ENCODE measurements around the gene OR6J1. TPM values are rescaled to one million over a fixed set of nuclear protein-coding genes. Genes with fewer than 3 reads are reported as not detected.
A peak's percentile ranks its signal among the peaks of the same experiment; 100 is the strongest.

Gene OR6J1
- total RNA-seq, 2 experiments from 2014 or later, result not detected

DNA sequence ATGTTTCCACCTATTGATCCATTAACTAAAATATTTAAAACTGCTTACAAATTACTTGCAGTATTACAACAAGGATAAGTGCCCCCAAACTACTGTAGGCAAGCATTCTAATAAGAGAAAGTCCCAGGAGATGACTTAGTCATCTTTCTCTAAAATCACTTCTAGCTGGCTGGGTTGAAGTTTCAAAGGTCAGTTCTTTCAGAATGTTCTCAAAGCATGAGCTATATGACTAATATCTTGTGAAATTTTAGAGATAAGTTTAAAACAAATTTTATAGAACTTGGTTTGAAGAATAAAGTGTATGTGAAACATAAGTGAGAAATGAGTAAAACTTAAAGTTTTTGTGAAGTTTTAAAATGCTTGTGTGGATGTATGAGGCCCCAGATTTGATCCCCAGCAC is 24.3 kb upstream of the OR6J1 start:
- H3K9me3 Mint-ChIP-seq (ENCODE audit: low read depth), result peaks cover 5% of the 10 kb centered on the region
- DNase-seq, result no peak
- H3K4me3 Mint-ChIP-seq, result no peak overlapping the region
- intact Hi-C loops (cut with DNase I, micrococcal nuclease), result no loop called here
- no peaks in the 10 kb centered on the region for H3K36me3 Mint-ChIP-seq (ENCODE audit: low read depth)
- ChIA-PET CTCF (interaction anchor here (0.6 to 1.3 kb wide), 6 partner anchors 9 to 1119 kb away, joined by 3 to 5 read pairs (median 4); partner anchors contain the start of gene OXA1L), POLR2A (no interaction called here)
- H3K4me1 Mint-ChIP-seq, result peaks cover 15% of the 10 kb centered on the region
- ATAC-seq, result peak; percentile 82
- peak overlapping the region; percentile 22 for H3K27ac Mint-ChIP-seq
- H3K27me3 Mint-ChIP-seq, result no peaks in the 10 kb centered on the region

GRCh38 chr14:22667881-22668280 is 23.7 kb upstream of the OR6J1 start:
- H3K9me3 Mint-ChIP-seq (ENCODE audit: low read depth), result peaks cover 4% of the 10 kb centered on the region
- intact Hi-C loops (cut with DNase I, micrococcal nuclease), result no loop called here
- no peak overlapping the region for H3K27ac Mint-ChIP-seq
- ATAC-seq (no peak), DNase-seq (no peak)
- H3K36me3 Mint-ChIP-seq (ENCODE audit: low read depth), result no peaks in the 10 kb centered on the region
- ChIA-PET CTCF (interaction anchor here (0.7 to 1.3 kb wide), 4 partner anchors 8 to 190 kb away, joined by 3 to 5 read pairs (median 4); partner anchors contain the start of gene OXA1L), POLR2A (no interaction called here)
- no peak overlapping the region for H3K4me3 Mint-ChIP-seq
- peaks cover 15% of the 10 kb centered on the region for H3K4me1 Mint-ChIP-seq
- no peaks in the 10 kb centered on the region for H3K27me3 Mint-ChIP-seq

GRCh38 chr14:22666203-22666893 is 22.2 kb upstream of the OR6J1 start:
- Mint-ChIP-seq H3K4me3 (no peak overlapping the region), H3K4me1 (peaks cover 15% of the 10 kb centered on the region), H3K9me3 (ENCODE audit: low read depth) (no peaks in the 10 kb centered on the region), H3K27me3 (no peaks in the 10 kb centered on the region), H3K27ac (no peak overlapping the region), H3K36me3 (ENCODE audit: low read depth) (no peaks in the 10 kb centered on the region)
- DNase-seq, result no peak
- no peak for ATAC-seq
- ChIA-PET POLR2A (no interaction called here), CTCF (interaction anchor here (0.9 to 3.0 kb wide), 2 partner anchors 9 to 13 kb away, joined by 3 to 12 read pairs; no protein-coding TSS in a partner anchor)
- intact Hi-C loops (cut with DNase I, micrococcal nuclease), result no loop called here

DNA sequence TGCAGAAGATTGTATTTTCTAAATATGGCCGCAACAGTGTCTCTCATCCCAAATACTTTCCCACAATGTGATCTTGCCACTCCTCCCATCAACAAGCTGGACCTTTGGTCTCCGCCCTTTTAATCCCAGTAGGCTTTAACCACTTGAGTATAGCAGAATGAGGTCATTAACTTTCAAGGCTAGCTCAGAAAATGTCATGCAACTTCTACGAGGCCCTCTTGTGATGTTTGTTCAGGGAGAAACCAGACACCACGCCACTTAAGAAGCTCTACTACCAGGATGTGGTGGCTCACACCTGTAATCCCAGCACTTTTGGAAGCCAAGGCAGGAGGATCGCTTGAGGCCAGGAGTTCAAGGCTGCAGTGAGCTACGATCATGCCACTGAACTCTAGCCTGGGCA is 20.1 kb upstream of the OR6J1 start:
- Mint-ChIP-seq H3K4me1 (peaks cover 15% of the 10 kb centered on the region), H3K27me3 (no peaks in the 10 kb centered on the region), H3K4me3 (no peak overlapping the region), H3K36me3 (ENCODE audit: low read depth) (no peaks in the 10 kb centered on the region), H3K27ac (no peak overlapping the region), H3K9me3 (ENCODE audit: low read depth) (no peaks in the 10 kb centered on the region)
- DNase-seq, result no peak
- CTCF ChIA-PET, result interaction anchor here (3.0 kb wide), 1 partner anchor 11 kb away, joined by 12 read pairs; no protein-coding TSS in a partner anchor
- ATAC-seq, result no peak
- POLR2A ChIA-PET, result no interaction called here
- intact Hi-C loops (cut with DNase I, micrococcal nuclease), result no loop called here

GRCh38 chr14:22660654-22661053 is 16.5 kb upstream of the OR6J1 start:
- no peaks in the 10 kb centered on the region for H3K36me3 Mint-ChIP-seq (ENCODE audit: low read depth)
- no peak overlapping the region for H3K4me3 Mint-ChIP-seq
- H3K4me1 Mint-ChIP-seq, result no peaks in the 10 kb centered on the region
- intact Hi-C loops (cut with DNase I, micrococcal nuclease), result no loop called here
- H3K9me3 Mint-ChIP-seq (ENCODE audit: low read depth), result no peaks in the 10 kb centered on the region
- DNase-seq (no peak), ATAC-seq (no peak)
- ChIA-PET POLR2A (no interaction called here), CTCF (interaction anchor here (0.9 to 1.8 kb wide), 5 partner anchors 17 to 192 kb away, joined by 3 to 9 read pairs (median 3); partner anchors contain the start of gene DAD1)
- no peaks in the 10 kb centered on the region for H3K27me3 Mint-ChIP-seq
- no peak overlapping the region for H3K27ac Mint-ChIP-seq

DNA sequence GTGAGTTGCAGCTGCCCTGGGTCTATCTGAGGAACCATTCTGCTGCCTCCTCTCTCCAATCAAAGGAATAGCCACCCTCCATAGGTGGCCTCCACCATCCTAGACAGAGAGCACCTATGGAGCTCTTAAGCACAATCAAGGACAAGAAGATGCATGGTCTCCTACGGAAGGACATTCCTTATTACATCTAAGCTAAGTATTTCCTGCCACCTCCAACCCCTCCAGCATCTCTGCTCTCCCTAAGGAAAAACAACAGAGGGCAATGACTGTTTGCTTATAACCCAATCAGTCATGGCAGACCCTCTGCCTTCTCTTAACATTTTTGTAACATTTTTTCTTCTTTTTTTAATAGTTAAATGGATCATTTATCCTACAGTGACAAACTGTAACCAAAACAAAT is 14.8 kb upstream of the OR6J1 start:
- no peak overlapping the region for H3K4me3 Mint-ChIP-seq
- intact Hi-C loops (cut with DNase I, micrococcal nuclease), result loop anchor here (1.0 to 10.0 kb wide), 4 partner anchors 193 to 744 kb away; no protein-coding TSS in a partner anchor
- CTCF ChIA-PET, result interaction anchor here (0.6 to 3.7 kb wide), 10 partner anchors 10 to 395 kb away, joined by 3 to 28 read pairs (median 3); partner anchors contain the start of gene DAD1
- no peak for ATAC-seq
- no peaks in the 10 kb centered on the region for H3K9me3 Mint-ChIP-seq (ENCODE audit: low read depth)
- H3K27ac Mint-ChIP-seq, result no peak overlapping the region
- POLR2A ChIA-PET, result no interaction called here
- H3K36me3 Mint-ChIP-seq (ENCODE audit: low read depth), result no peaks in the 10 kb centered on the region
- no peak for DNase-seq
- no peaks in the 10 kb centered on the region for H3K27me3 Mint-ChIP-seq
- H3K4me1 Mint-ChIP-seq, result no peaks in the 10 kb centered on the region

GRCh38 chr14:22657861-22658260 is 13.7 kb upstream of the OR6J1 start:
- Mint-ChIP-seq H3K4me3 (no peak overlapping the region), H3K27me3 (no peaks in the 10 kb centered on the region), H3K4me1 (no peaks in the 10 kb centered on the region), H3K9me3 (ENCODE audit: low read depth) (no peaks in the 10 kb centered on the region), H3K27ac (no peak overlapping the region), H3K36me3 (ENCODE audit: low read depth) (no peaks in the 10 kb centered on the region)
- ATAC-seq (no peak), DNase-seq (no peak)
- intact Hi-C loops (cut with DNase I, micrococcal nuclease), result loop anchor here (1.0 to 10.0 kb wide), 4 partner anchors 194 to 743 kb away; no protein-coding TSS in a partner anchor
- POLR2A ChIA-PET, result no interaction called here
- CTCF ChIA-PET, result interaction anchor here (0.7 to 3.7 kb wide), 10 partner anchors 8 to 984 kb away, joined by 3 to 28 read pairs (median 3); partner anchors contain the start of genes OR4E1 and OXA1L

- ATAC-seq (no peak), DNase-seq (no peak)
- Mint-ChIP-seq H3K4me3 (no peak overlapping the region), H3K9me3 (ENCODE audit: low read depth) (no peaks in the 10 kb centered on the region), H3K27ac (no peak overlapping the region), H3K27me3 (no peaks in the 10 kb centered on the region), H3K4me1 (no peaks in the 10 kb centered on the region), H3K36me3 (ENCODE audit: low read depth) (no peaks in the 10 kb centered on the region)
- intact Hi-C loops (cut with DNase I, micrococcal nuclease), result loop anchor here (5.0 to 10.0 kb wide), 3 partner anchors 195 to 742 kb away; no protein-coding TSS in a partner anchor
- POLR2A ChIA-PET, result no interaction called here
- CTCF ChIA-PET, result interaction anchor here (0.6 to 3.7 kb wide), 11 partner anchors 9 to 984 kb away, joined by 3 to 28 read pairs (median 3); partner anchors contain the start of genes OR4E1 and OXA1L
Observed at GRCh38 chr14:22656945-22657731, 13.0 kb upstream of the OR6J1 start.

DNA sequence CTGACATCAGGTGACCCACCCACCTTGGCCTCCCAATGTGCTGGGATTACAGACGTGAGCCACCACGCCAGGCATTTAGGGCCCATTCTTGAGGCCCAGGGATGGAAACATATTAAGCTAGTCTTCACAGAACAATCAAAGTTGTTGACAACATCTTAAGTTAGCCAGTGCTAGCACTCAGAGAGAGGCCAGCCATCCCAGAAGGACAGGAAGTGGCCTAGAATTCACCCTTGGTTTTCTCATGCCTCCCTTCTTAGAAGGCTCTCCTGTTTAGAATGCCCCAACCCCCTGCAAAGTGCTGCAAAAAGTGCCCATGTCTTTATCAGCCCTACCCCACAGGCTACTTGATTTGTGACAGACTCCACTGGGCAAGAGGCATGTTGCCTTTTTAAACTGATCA is 12.1 kb upstream of the OR6J1 start:
- intact Hi-C loops (cut with DNase I, micrococcal nuclease), result loop anchor here (5.0 to 10.0 kb wide), 3 partner anchors 196 to 741 kb away; no protein-coding TSS in a partner anchor
- ATAC-seq (no peak), DNase-seq (no peak)
- Mint-ChIP-seq H3K9me3 (ENCODE audit: low read depth) (no peaks in the 10 kb centered on the region), H3K36me3 (ENCODE audit: low read depth) (no peaks in the 10 kb centered on the region), H3K27ac (no peak overlapping the region), H3K27me3 (no peaks in the 10 kb centered on the region), H3K4me1 (no peaks in the 10 kb centered on the region), H3K4me3 (no peak overlapping the region)
- ChIA-PET CTCF (interaction anchor here (1.2 to 3.7 kb wide), 4 partner anchors 57 to 96 kb away, joined by 6 to 28 read pairs (median 6); no protein-coding TSS in a partner anchor), POLR2A (no interaction called here)

DNA sequence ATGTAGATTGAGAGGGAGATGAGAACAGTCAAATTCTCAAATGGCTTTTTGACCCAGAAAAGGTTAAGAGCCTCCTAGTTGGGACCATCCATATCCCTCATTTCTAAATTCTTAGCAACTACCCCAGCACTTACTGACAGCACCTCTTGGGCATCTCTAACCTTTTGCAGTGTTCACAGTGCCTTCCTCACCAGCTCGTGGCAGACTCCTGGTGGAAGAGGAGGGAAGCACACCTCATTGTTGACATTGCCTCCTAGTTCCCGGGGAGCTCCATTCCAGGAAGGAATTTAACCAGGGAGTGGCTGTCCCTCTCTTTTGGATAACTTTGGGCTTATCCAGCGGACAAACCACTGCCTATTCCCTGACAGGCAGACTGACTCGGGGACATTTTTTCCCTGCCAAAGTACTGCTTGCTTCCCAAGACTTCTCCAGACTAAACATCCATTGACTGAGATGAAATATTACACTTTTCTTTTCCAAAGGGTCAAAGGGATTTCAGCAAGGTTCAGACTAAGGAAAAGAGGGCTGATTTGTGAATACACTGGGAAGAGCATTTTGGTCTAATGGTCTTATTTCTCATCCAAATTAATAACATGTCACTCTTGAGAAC is 9.0 kb upstream of the OR6J1 start:
- ATAC-seq (peak; percentile 80), DNase-seq (peak; percentile 75)
- intact Hi-C loops (cut with DNase I, micrococcal nuclease), result loop anchor here (1.0 to 10.0 kb wide), 4 partner anchors 83 to 738 kb away; no protein-coding TSS in a partner anchor
- POLR2A ChIA-PET, result interaction anchor here (1.0 kb wide), 2 partner anchors 62 to 83 kb away, joined by 3 read pairs; no protein-coding TSS in a partner anchor
- Mint-ChIP-seq H3K27ac (no peak overlapping the region), H3K4me1 (no peaks in the 10 kb centered on the region), H3K27me3 (no peaks in the 10 kb centered on the region), H3K36me3 (ENCODE audit: low read depth) (no peaks in the 10 kb centered on the region), H3K9me3 (ENCODE audit: low read depth) (no peaks in the 10 kb centered on the region), H3K4me3 (no peak overlapping the region)
- CTCF ChIA-PET, result interaction anchor here (0.7 to 6.7 kb wide), 28 partner anchors 9 to 1116 kb away, joined by 3 to 106 read pairs (median 4); partner anchors contain the start of genes ABHD4, DAD1, LRP10 and OR6J1

DNA sequence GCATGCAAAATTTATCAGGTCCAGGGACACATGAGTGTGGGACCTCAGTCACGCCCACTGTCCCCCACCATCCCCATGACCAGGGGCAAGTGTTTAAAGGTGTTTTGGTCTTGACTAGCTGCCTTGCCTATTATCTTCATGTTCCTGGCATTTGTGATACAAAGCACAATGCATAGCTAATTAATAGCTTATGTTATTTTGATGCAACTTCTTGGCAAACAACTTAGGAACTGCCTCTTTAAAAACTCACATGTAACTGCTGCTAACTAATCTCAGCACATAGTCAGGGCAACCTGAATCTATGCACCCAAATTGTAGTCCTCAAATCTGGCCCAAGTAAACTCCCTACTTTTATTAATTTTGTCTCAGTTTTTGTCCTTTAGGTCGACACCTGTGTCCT is 7.4 kb upstream of the OR6J1 start:
- ChIA-PET POLR2A (interaction anchor here (0.7 kb wide), 1 partner anchor 81 kb away, joined by 4 read pairs; no protein-coding TSS in a partner anchor), CTCF (interaction anchor here (1.0 to 6.7 kb wide), 4 partner anchors 80 to 664 kb away, joined by 3 to 106 read pairs (median 10); no protein-coding TSS in a partner anchor)
- no peak overlapping the region for H3K27ac Mint-ChIP-seq
- intact Hi-C loops (cut with DNase I, micrococcal nuclease), result loop anchor here (10.0 kb wide), 2 partner anchors 667 to 737 kb away; no protein-coding TSS in a partner anchor
- no peak for DNase-seq
- no peaks in the 10 kb centered on the region for H3K9me3 Mint-ChIP-seq (ENCODE audit: low read depth)
- no peaks in the 10 kb centered on the region for H3K36me3 Mint-ChIP-seq (ENCODE audit: low read depth)
- no peak for ATAC-seq
- H3K4me1 Mint-ChIP-seq, result peaks cover 3% of the 10 kb centered on the region
- no peaks in the 10 kb centered on the region for H3K27me3 Mint-ChIP-seq
- H3K4me3 Mint-ChIP-seq, result no peak overlapping the region
